Measurements from ENCODE around the gene FILIP1.

Gene FILIP1

DNA sequence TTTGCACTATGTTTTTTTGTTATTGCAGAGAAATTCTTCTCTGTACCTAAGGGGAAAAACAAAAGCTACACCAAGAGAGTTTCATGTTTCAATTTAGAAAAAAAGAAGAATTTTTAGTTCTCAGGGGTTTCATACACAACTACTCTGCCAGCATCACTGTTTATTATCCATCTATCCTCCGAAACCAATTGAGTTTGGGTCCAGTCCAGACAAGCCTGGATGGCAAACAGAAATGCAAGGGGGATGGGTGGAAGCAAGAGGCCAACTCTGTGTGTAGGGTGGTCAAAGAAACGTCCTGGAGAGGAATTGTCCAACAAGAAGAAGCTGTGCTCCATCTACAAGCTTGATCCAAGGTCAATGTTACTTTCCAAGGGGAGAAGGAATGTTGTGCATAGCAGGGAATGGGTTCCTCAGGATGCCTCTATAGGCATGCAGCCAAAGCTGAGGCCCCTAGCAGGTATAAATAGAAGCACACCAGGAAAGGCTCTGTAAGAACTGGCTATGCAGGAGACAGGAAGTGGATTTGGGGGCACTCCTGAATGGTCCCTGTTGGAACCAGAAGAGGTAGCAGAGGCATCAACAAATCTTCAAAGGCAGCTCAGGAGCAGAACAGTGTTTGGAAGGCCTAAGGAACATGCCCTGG lies 64.4 kb downstream of the FILIP1 start:
- in situ Hi-C loops (cut with HindIII; ENCODE audit: low sequenced_read_pairs), result no loop called here
- TF ChIP-seq, protein P1, sequence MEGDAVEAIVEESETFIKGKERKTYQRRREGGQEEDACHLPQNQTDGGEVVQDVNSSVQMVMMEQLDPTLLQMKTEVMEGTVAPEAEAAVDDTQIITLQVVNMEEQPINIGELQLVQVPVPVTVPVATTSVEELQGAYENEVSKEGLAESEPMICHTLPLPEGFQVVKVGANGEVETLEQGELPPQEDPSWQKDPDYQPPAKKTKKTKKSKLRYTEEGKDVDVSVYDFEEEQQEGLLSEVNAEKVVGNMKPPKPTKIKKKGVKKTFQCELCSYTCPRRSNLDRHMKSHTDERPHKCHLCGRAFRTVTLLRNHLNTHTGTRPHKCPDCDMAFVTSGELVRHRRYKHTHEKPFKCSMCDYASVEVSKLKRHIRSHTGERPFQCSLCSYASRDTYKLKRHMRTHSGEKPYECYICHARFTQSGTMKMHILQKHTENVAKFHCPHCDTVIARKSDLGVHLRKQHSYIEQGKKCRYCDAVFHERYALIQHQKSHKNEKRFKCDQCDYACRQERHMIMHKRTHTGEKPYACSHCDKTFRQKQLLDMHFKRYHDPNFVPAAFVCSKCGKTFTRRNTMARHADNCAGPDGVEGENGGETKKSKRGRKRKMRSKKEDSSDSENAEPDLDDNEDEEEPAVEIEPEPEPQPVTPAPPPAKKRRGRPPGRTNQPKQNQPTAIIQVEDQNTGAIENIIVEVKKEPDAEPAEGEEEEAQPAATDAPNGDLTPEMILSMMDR (IDR thresholded peaks at IDR 0.05; ENCODE audit: low read depth, low read length), result no peak

DNA sequence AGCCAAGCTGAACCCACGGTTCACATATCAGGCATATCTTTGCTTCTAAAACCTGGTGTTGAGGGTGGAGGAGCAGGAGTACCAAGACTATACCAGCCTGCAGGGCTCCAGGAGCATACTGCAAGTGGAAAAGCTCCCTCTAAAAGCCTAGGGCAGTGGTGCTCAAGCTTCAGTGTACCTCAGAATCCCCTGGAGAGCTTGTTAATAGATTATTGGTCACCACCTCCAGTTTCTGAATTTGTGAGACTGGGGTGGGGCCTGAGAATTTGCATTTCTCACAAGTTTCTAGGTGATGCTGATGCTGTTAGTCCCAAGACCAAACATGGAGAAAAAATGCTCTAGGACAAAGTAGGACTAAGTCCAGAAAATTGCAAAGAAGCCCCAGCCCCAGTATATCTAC lies 65.4 kb downstream of the FILIP1 start:
- no peak overlapping the region for H3K4me3 ChIP-seq (ENCODE audit: low read depth, low read length)
- TF ChIP-seq, protein P1 (IDR thresholded peaks at IDR 0.05; ENCODE audit: low read depth, low read length), result no peak
- DNase-seq (ENCODE audit: low read depth, low spot score), result no peak
- in situ Hi-C loops (cut with HindIII; ENCODE audit: low sequenced_read_pairs), result no loop called here

More for the DNA sequence above, 64.4 kb downstream of the FILIP1 start:
- H3K4me3 ChIP-seq (ENCODE audit: low read depth, low read length), result no peak overlapping the region
- DNase-seq (ENCODE audit: low read depth, low spot score), result no peak

DNA sequence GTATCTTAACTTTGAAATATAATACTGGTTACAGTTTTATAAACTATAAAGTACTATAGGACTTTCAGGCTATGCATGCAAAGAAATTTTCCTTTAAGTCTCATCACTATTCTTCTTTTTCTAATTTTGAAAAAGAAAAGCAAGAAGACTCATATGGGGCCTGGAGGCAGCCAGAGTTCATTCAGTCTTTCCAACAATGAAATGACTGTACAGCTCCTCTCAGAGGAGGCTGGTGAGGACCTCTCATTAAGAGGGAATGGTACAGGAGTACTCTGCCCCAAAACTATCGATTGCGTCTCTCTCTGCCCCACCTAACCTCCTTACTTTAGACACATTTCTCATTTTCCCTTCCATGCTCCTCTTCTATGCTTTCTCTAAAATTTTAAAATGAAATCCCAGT lies 66.3 kb downstream of the FILIP1 start:
- H3K4me3 ChIP-seq (ENCODE audit: low read depth, low read length), result no peak overlapping the region
- in situ Hi-C loops (cut with HindIII; ENCODE audit: low sequenced_read_pairs), result no loop called here
- TF ChIP-seq, protein P1 (IDR thresholded peaks at IDR 0.05; ENCODE audit: low read depth, low read length), result no peak
- no peak for DNase-seq (ENCODE audit: low read depth, low spot score)

DNA sequence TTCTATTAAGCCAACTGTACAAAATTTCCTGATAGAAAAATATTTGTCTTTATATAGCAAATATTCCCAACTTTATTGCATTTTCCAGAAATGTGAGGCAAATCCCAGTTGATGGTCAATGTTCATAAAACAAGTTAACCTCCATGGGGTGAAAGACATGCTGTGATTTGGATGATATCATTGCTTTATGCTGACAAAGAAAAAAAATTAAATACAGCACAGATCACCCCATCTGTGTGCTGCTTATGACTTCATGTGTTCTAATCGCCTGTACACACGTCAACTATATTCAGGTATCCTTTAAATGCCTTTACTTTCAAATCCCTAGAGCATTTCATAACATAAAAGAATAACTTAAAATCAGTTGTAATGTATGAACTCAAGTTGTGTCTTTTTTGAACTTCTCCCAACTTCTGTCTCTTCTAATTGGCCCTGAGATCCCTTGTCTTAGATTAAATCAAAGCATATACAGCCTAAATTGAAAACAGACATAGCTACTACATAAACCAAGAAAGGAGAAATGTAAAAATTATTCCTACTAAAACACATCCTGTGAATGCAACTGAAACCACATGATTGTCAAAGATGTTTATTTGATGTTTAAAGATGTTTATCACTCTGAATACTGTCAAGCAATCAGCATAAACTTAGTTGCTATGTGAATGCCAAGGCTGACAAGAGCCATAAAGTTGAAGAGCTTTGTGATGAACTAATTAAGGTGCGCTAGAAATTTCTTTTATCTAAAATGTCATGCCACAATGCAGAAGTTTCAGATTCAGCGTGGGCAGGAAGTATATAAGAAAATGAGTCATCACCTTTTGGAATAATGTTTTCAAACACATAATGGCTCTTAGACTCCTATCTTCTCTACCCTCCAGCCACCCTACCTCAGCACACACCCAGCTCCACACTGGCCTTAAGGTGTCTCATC lies 68.7 kb downstream of the FILIP1 start:
- H3K4me3 ChIP-seq (ENCODE audit: low read depth, low read length), result no peak overlapping the region
- in situ Hi-C loops (cut with HindIII; ENCODE audit: low sequenced_read_pairs), result no loop called here
- TF ChIP-seq, protein P1 (IDR thresholded peaks at IDR 0.05; ENCODE audit: low read depth, low read length), result no peak
- DNase-seq (ENCODE audit: low read depth, low spot score), result no peak

DNA sequence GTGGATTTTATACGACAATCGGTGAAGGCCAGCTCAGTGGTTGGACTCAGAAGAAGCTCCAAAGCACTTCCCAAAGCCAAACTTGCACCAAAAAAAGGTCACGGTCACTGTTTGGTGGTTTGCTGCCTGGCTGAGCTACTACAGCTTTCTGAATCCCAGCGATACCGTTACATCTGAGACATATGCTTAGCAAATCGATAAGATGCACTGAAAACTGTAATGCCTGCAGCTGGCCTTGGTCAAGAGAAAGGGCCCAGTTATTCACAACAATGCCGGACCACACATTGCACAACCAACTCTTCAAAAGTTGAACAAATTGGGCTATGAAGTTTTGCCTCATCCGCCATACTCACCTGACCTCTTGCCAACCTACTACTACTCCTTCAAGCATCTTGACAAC lies 70.2 kb downstream of the FILIP1 start:
- in situ Hi-C loops (cut with HindIII; ENCODE audit: low sequenced_read_pairs), result no loop called here
- TF ChIP-seq, protein P1 (IDR thresholded peaks at IDR 0.05; ENCODE audit: low read depth, low read length), result no peak
- no peak overlapping the region for H3K4me3 ChIP-seq (ENCODE audit: low read depth, low read length)
- DNase-seq (ENCODE audit: low read depth, low spot score), result no peak

DNA sequence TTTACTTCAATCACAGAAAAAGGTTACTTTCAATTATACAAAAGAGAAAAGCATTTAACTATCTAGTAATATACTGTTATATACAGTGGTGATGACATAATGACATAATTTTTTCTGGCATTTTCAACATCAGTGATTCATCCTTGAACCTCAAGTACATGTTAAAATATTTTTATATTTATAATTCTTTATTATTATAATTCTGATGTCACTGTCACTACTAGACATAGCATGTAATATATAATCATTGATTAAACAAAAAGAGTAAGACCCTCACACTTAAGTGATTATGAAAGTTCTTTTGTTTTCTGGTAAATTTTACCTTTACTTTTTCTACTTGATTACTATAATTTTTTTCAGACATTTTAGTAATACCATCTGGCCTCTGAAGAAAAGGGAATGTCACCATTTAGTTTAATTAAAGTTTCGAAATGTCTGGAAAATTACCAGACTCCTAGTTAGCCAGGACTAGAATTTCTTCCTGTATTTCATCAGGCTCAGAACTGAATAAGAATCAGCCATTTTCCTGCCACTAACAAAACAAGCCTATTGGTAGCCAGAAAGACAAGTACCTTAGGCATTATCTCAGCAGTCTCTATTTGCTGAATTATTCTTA lies 71.5 kb downstream of the FILIP1 start:
- no peak for DNase-seq (ENCODE audit: low read depth, low spot score)
- H3K4me3 ChIP-seq (ENCODE audit: low read depth, low read length), result no peak overlapping the region
- TF ChIP-seq, protein P1 (IDR thresholded peaks at IDR 0.05; ENCODE audit: low read depth, low read length), result no peak
- in situ Hi-C loops (cut with HindIII; ENCODE audit: low sequenced_read_pairs), result no loop called here

Measured in astrocyte of the spinal cord (primary cell).